H1 (cell line): ENCODE results near the gene TRAK1. TPM values are rescaled to one million over a fixed set of nuclear protein-coding genes. Genes with fewer than 3 reads are reported as not detected.

Experiments used
- CTCF ChIA-PET: fragments of 300-600 bp; sonication (Branson Sonifier 250); formaldehyde crosslinking; loops from one replicate; lab custom pipeline; 2021; ENCODE audit not compliant: partially characterized antibody; lab: Charles Lee
- POLR2A ChIA-PET: fragments of 300-600 bp; sonication (Branson Sonifier 250); formaldehyde crosslinking; loops from one replicate; lab custom pipeline; 2021; ENCODE audit warnings: inconsistent platforms; ENCODE audit not compliant: partially characterized antibody; lab: Charles Lee
- DNase-seq, 2 experiments: peaks; one replicate each; pipeline versions ENCODE4 v3.0.0 to v3.0.0-alpha.2; 2010 to 2022; ENCODE audit warnings: low spot score in 2 of 2, low read depth in 1 of 2, mixed read lengths in 1 of 2
- FAIRE-seq: peaks from 2 replicates; lab custom pipeline; 2011; peaks lifted over from hg19 to GRCh38; lab: Jason Lieb, UNC
- H2AFZ ChIP-seq: 2 replicates; pipeline ENCODE4 v1.8.1; 2012; ENCODE audit warnings: low read length, inconsistent platforms
- H2AK5ac ChIP-seq: 2 replicates; pipeline ENCODE4 v1.6.1; 2013; ENCODE audit warnings: low read depth, low read length
- H2BK120ac ChIP-seq: replicated peaks from 2 replicates; pipeline ENCODE3; 2013; ENCODE audit warnings: low read depth, low read length, inconsistent platforms
- H2BK12ac ChIP-seq: 2 replicates; pipeline ENCODE4 v1.6.1; 2013; ENCODE audit warnings: low read depth, low read length
- H2BK15ac ChIP-seq: 2 replicates; pipeline ENCODE4 v1.6.1; 2013; ENCODE audit warnings: low read length
- H2BK20ac ChIP-seq: 2 replicates; pipeline ENCODE4 v1.6.1; 2013; ENCODE audit warnings: low read length
- H2BK5ac ChIP-seq: 2 replicates; pipeline ENCODE4 v1.6.1; 2013; ENCODE audit warnings: low read depth, low read length
- H3K14ac ChIP-seq: 2 replicates; pipeline ENCODE4 v1.6.1; 2013; ENCODE audit warnings: inconsistent platforms; ENCODE audit not compliant: insufficient read length
- H3K18ac ChIP-seq: 2 replicates; pipeline ENCODE4 v1.6.1; 2013; ENCODE audit warnings: low read length; ENCODE audit errors: extremely low read depth
- H3K23ac ChIP-seq: 2 replicates; pipeline ENCODE4 v1.6.1; 2013; ENCODE audit warnings: inconsistent platforms; ENCODE audit not compliant: insufficient read length
- H3K23me2 ChIP-seq: 2 replicates; pipeline ENCODE4 v1.6.1; 2013; ENCODE audit warnings: low read depth, low read length
- H3K27ac ChIP-seq: 2 replicates; pipeline ENCODE4 v1.6.1; 2011; ENCODE audit warnings: low read depth, low read length, inconsistent platforms
- H3K27me3 ChIP-seq, 4 experiments: replicated peaks in 1 of 4; 1 replicate in 1 of 4; 2 replicates in 3 of 4; pipeline versions ENCODE4 v1.6.1 to v1.8.1; 2011 to 2013; ENCODE audit warnings: low read length in 3 of 4, mild to moderate bottlenecking in 3 of 4, inconsistent platforms in 2 of 4, mixed read lengths in 2 of 4, moderate library complexity in 1 of 4; ENCODE audit not compliant: control insufficient read depth in 3 of 4, insufficient read depth in 3 of 4; ENCODE audit errors: extremely low read depth in 1 of 4
- H3K36me3 ChIP-seq, 4 experiments: 2 replicates each; pipeline versions ENCODE4 v1.6.1 to v1.8.1; 2011 to 2013; ENCODE audit warnings: mild to moderate bottlenecking in 4 of 4, low read length in 3 of 4, moderate library complexity in 2 of 4, control low read depth in 1 of 4, inconsistent platforms in 1 of 4; ENCODE audit not compliant: insufficient read depth in 4 of 4, control insufficient read depth in 2 of 4
- H3K4ac ChIP-seq: replicated peaks from 2 replicates; pipeline ENCODE3; 2013; ENCODE audit warnings: low read length, low read depth, mixed read lengths, inconsistent platforms; ENCODE audit not compliant: insufficient read length
- H3K4me1 ChIP-seq, 4 experiments: replicated peaks in 1 of 4; 1 replicate in 1 of 4; 2 replicates in 3 of 4; pipeline versions ENCODE4 v1.6.1 to v1.8.1; 2011 to 2013; ENCODE audit warnings: low read length in 3 of 4, inconsistent platforms in 2 of 4, mixed read lengths in 1 of 4; ENCODE audit not compliant: insufficient read depth in 4 of 4, control insufficient read depth in 3 of 4
- H3K4me2 ChIP-seq, 2 experiments: 2 replicates each; pipeline versions ENCODE4 v1.6.1 to v1.8.1; 2011 to 2013; ENCODE audit warnings: low read depth in 2 of 2, low read length in 2 of 2, control low read depth in 1 of 2, inconsistent platforms in 1 of 2, mild to moderate bottlenecking in 1 of 2; ENCODE audit not compliant: insufficient read depth in 1 of 2
- H3K4me3 ChIP-seq, 4 experiments: fragments of 200-600, 300-600 bp in 1 of 4; sonication (generic), shearing (Covaris generic), sonication (Bioruptor Twin) in 1 of 4; 2 replicates each; pipeline versions ENCODE4 v1.5.1 to v1.8.1; 2011 to 2016; ENCODE audit warnings: low read length in 4 of 4, low read depth in 3 of 4, control low read depth in 2 of 4, inconsistent platforms in 2 of 4, mild to moderate bottlenecking in 2 of 4, mixed read lengths in 1 of 4, moderate library complexity in 1 of 4; ENCODE audit not compliant: insufficient read depth in 2 of 4; ENCODE audit errors: extremely low read depth in 1 of 4
- H3K56ac ChIP-seq: replicated peaks from 2 replicates; pipeline ENCODE3; 2013; ENCODE audit warnings: low read depth, mild to moderate bottlenecking, mixed read lengths, low read length, inconsistent platforms; ENCODE audit not compliant: insufficient read length
- H3K79me1 ChIP-seq: 2 replicates; pipeline ENCODE4 v1.6.1; 2013; ENCODE audit warnings: low read depth, low read length, control low read depth
- H3K79me2 ChIP-seq, 2 experiments: 2 replicates each; pipeline versions ENCODE4 v1.6.1 to v1.8.1; 2012 to 2013; ENCODE audit warnings: low read length in 2 of 2, mild to moderate bottlenecking in 2 of 2, inconsistent platforms in 1 of 2; ENCODE audit not compliant: insufficient read depth in 2 of 2, control insufficient read depth in 1 of 2
- H3K9ac ChIP-seq, 4 experiments: replicated peaks in 1 of 4; 1 replicate in 1 of 4; 2 replicates in 3 of 4; pipeline versions ENCODE4 v1.6.1 to v1.8.1; 2011 to 2013; ENCODE audit warnings: low read depth in 3 of 4, low read length in 3 of 4, control low read depth in 2 of 4, mild to moderate bottlenecking in 2 of 4, moderate library complexity in 2 of 4, inconsistent platforms in 1 of 4; ENCODE audit errors: extremely low read depth in 1 of 4
- H3K9me3 ChIP-seq, 2 experiments: 2 replicates each; pipeline versions ENCODE4 v1.6.1 to v1.8.1; 2012 to 2013; ENCODE audit warnings: mild to moderate bottlenecking in 2 of 2, moderate library complexity in 2 of 2, control low read depth in 1 of 2, inconsistent platforms in 1 of 2, low read depth in 1 of 2, low read length in 1 of 2, mixed read lengths in 1 of 2; ENCODE audit not compliant: insufficient read depth in 2 of 2
- H4K20me1 ChIP-seq, 2 experiments: replicated peaks in 1 of 2; 2 replicates each; pipeline versions ENCODE3 to v1.8.1; 2011 to 2013; ENCODE audit warnings: inconsistent platforms in 2 of 2, low read length in 2 of 2, mild to moderate bottlenecking in 1 of 2; ENCODE audit not compliant: insufficient read depth in 2 of 2, control insufficient read depth in 1 of 2
- H4K5ac ChIP-seq: 2 replicates; pipeline ENCODE4 v1.6.1; 2013; ENCODE audit warnings: low read length, low read depth, mixed read lengths, inconsistent platforms; ENCODE audit not compliant: insufficient read length
- H4K8ac ChIP-seq: 2 replicates; pipeline ENCODE4 v1.8.0; 2013; ENCODE audit warnings: mild to moderate bottlenecking, moderate library complexity, low read length, inconsistent platforms; ENCODE audit not compliant: insufficient read depth; ENCODE audit errors: extremely low read depth
- H4K91ac ChIP-seq: replicated peaks from 2 replicates; pipeline ENCODE3; 2013; ENCODE audit warnings: low read length, mixed read lengths, inconsistent platforms; ENCODE audit not compliant: insufficient read length
- CBX5 ChIP-seq: fragments of 300-800, 300-1000 bp; sonication (generic); IDR thresholded peaks from 2 replicates; pipeline ENCODE4 v1.7.1; 2016; ENCODE audit warnings: antibody characterized with exemption, low read length, low read depth
- CBX8 ChIP-seq: fragments of 300-800, 300-1000 bp; sonication (generic); IDR thresholded peaks from 2 replicates; pipeline ENCODE4 v1.7.1; 2016; ENCODE audit warnings: low read depth, low read length, borderline replicate concordance
- CEBPB ChIP-seq: IDR thresholded peaks from 2 replicates; pipeline ENCODE4 v1.6.1; 2012; ENCODE audit warnings: low read depth, low read length
- CHD2 ChIP-seq: IDR thresholded peaks from 2 replicates; pipeline ENCODE4 v1.6.1; 2012; ENCODE audit warnings: low read length, improper control_type of control experiment
- GABPA ChIP-seq: IDR thresholded peaks from 2 replicates; pipeline ENCODE4 v1.6.1; 2011; ENCODE audit warnings: mild to moderate bottlenecking, low read length, moderate library complexity, borderline replicate concordance; ENCODE audit not compliant: insufficient read depth
- JUN ChIP-seq: IDR thresholded peaks from 2 replicates; pipeline ENCODE4 v1.6.1; 2011; ENCODE audit warnings: low read depth, mild to moderate bottlenecking, improper control_type of control experiment, low read length
- JUND ChIP-seq: IDR thresholded peaks from 2 replicates; pipeline ENCODE4 v1.6.1; 2011; ENCODE audit warnings: mild to moderate bottlenecking, improper control_type of control experiment, low read length
- NANOG ChIP-seq: IDR thresholded peaks from 2 replicates; pipeline ENCODE4 v1.6.1; 2011; ENCODE audit warnings: low read length, low read depth, mild to moderate bottlenecking, inconsistent platforms; ENCODE audit not compliant: insufficient read depth, poor library complexity, severe bottlenecking
- PHF8 ChIP-seq: fragments of 200-600 bp; sonication (generic); conservative IDR thresholded peaks from 2 replicates; pipeline ENCODE4 v1.7.1; 2012; ENCODE audit warnings: low read depth, mild to moderate bottlenecking, inconsistent platforms, low read length, moderate library complexity
- POLR2AphosphoS5 ChIP-seq: IDR thresholded peaks from 2 replicates; pipeline ENCODE4 v1.6.1; 2011; ENCODE audit warnings: low read depth, low read length
- RAD21 ChIP-seq, 2 experiments: IDR thresholded peaks in 1 of 2; conservative IDR thresholded peaks in 1 of 2; 2 replicates each; pipeline ENCODE4 v1.6.1; 2011; ENCODE audit warnings: low read depth in 2 of 2, low read length in 2 of 2, improper control_type of control experiment in 1 of 2, inconsistent platforms in 1 of 2, mild to moderate bottlenecking in 1 of 2, moderate library complexity in 1 of 2
- SIRT6 ChIP-seq: IDR thresholded peaks from one replicate; pipeline ENCODE4 v1.7.1; 2012; ENCODE audit warnings: low read length, inconsistent platforms
- SIX5 ChIP-seq: IDR thresholded peaks from 2 replicates; pipeline ENCODE4 v1.6.1; 2011; ENCODE audit warnings: mild to moderate bottlenecking, low read depth, low read length
- TBP ChIP-seq: IDR thresholded peaks from 2 replicates; pipeline ENCODE4 v1.6.1; 2011; ENCODE audit warnings: low read depth, low read length, improper control_type of control experiment
- polyA plus RNA-seq, 7 experiments: library from polyadenylated mRNA; depleted of rRNA in 3 of 7; stranded (reverse) in 5 of 7; unstranded in 2 of 7; fragments of >200 nt in 5 of 7; fragments of 200-250 nt in 2 of 7; gene quantifications; 1 replicate in 5 of 7; 2 replicates in 1 of 7; 4 replicates in 1 of 7; pipeline versions ENCODE4 v1.2.1 to v1.2.3, GENCODE V29; 2011 to 2013; ENCODE audit warnings: missing spikeins in 2 of 7, mixed read lengths in 2 of 7
- total RNA-seq: library from RNA; stranded (reverse); fragmentation: NEBNext Ultra II Directional; extraction: Animal tissue kit (Norgen Biotek cat#: 25700); gene quantifications from 2 replicates; pipeline ENCODE4 v1.2.1, GENCODE V29; 2021
- TF ChIP-seq, protein P1 (sequence below): IDR thresholded peaks from 2 replicates; pipeline ENCODE4 v1.6.1; 2011; ENCODE audit warnings: low read length, improper control_type of control experiment

Gene TRAK1
- total and polyA plus RNA-seq, 2 of the 8 experiments (the other 6 are each of a cell fraction or from before 2014, with no cell fraction given) = 21.3 to 32.7 TPM

DNA sequence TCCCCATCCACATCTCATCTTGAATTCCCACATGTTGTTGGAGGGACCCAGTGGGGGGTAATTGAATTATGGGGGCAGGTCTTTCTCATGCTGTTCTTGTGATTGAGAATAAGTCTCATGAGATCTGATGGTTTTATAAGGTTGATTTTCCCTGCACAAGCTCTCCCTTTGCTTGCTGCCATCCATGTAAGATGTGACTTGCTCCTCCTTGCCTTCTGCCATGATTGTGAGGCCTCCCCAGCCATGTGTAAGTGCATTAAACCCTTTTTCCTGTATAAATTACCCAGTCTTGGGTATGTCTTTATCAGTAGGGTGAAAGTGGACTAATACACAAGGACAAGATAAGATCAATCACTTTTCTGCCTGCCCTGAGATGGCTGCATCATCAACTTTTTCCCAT lies 180.6 kb downstream of the TRAK1 start:
- H3K36me3 ChIP-seq = no peaks in the 10 kb centered on the region
- no peak overlapping the region for H3K14ac ChIP-seq
- DNase-seq = no peak
- no peaks in the 10 kb centered on the region for H3K23me2 ChIP-seq
- no peaks in the 10 kb centered on the region for H4K20me1 ChIP-seq
- H2AK5ac ChIP-seq = no peak overlapping the region
- H4K5ac ChIP-seq = no peak overlapping the region
- H4K8ac ChIP-seq = no peak overlapping the region
- H3K27ac ChIP-seq = no peak overlapping the region
- H3K23ac ChIP-seq = no peak overlapping the region
- peaks cover 7 to 12% of the 10 kb centered on the region in 2 experiments; a peak in 3 of 4 replicates for H3K9me3 ChIP-seq
- H3K79me2 ChIP-seq = no peaks in the 10 kb centered on the region
- no peaks in the 10 kb centered on the region for H3K27me3 ChIP-seq
- H3K4me3 ChIP-seq = no peak overlapping the region
- no peak overlapping the region for H2BK20ac ChIP-seq
- POLR2A ChIA-PET = no interaction called here
- no peak overlapping the region for H3K9ac ChIP-seq
- H3K4me1 ChIP-seq = no peaks in the 10 kb centered on the region
- H3K56ac ChIP-seq = no peak overlapping the region
- no peaks in the 10 kb centered on the region for H3K79me1 ChIP-seq
- no peak overlapping the region for H2BK120ac ChIP-seq
- H2AFZ ChIP-seq = no peak overlapping the region
- H2BK12ac ChIP-seq = no peak overlapping the region
- H3K18ac ChIP-seq = no peak overlapping the region
- no peak overlapping the region for H2BK15ac ChIP-seq
- FAIRE-seq = no peak
- H2BK5ac ChIP-seq = no peak overlapping the region
- H4K91ac ChIP-seq = no peak overlapping the region
- H3K4me2 ChIP-seq = no peak overlapping the region
- H3K4ac ChIP-seq = no peak overlapping the region
- CTCF ChIA-PET = interaction anchor here (0.6 to 1.0 kb wide), 4 partner anchors 172 to 265 kb away, joined by 3 read pairs; no protein-coding TSS in a partner anchor
- TF ChIP-seq NANOG = no peak
- TF ChIP-seq CHD2 = no peak
- no peak for TF ChIP-seq SIRT6
- no peak for TF ChIP-seq TBP
- TF ChIP-seq CEBPB = no peak
- TF ChIP-seq CBX8 = no peak
- TF ChIP-seq SIX5 = no peak
- TF ChIP-seq RAD21 (IDR thresholded peaks at IDR 0.05 in 1 of 2, conservative IDR thresholded peaks at IDR 0.05 in 1 of 2; ENCODE audit: low read depth in 2 of 2, low read length in 2 of 2) = no peak
- no peak for TF ChIP-seq PHF8
- TF ChIP-seq GABPA = no peak
- no peak for TF ChIP-seq JUN
- no peak for TF ChIP-seq POLR2AphosphoS5
- no peak for TF ChIP-seq CBX5
- TF ChIP-seq, protein P1, sequence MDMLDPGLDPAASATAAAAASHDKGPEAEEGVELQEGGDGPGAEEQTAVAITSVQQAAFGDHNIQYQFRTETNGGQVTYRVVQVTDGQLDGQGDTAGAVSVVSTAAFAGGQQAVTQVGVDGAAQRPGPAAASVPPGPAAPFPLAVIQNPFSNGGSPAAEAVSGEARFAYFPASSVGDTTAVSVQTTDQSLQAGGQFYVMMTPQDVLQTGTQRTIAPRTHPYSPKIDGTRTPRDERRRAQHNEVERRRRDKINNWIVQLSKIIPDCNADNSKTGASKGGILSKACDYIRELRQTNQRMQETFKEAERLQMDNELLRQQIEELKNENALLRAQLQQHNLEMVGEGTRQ = no peak
- TF ChIP-seq JUND = no peak
